ENCODE data around the gene PARD3B.
A peak's percentile ranks its signal among the peaks of the same experiment; 100 is the strongest.

PARD3B gene

GRCh38 chr2:204544961-204545860, at the start of gene PARD3B:
Gene PARD3B, plus strand, starts transcription at chr2:204545475. Its CDS starts 525 bp downstream, at chr2:204546000.
- DNase-seq (ENCODE audit: low read depth in 2 of 3, low spot score in 2 of 3), result peak in 1 of 3 experiments; percentile 9

- DNase-seq (ENCODE audit: low read depth in 2 of 3, low spot score in 2 of 3), result no peak
These were observed 48.5 kb upstream of the PARD3B start for GRCh38 chr2:204496779-204497178.

- DNase-seq (ENCODE audit: low read depth in 2 of 3, low spot score in 2 of 3), result no peak
These were observed 47.4 kb upstream of the PARD3B start for GRCh38 chr2:204497855-204498254.

GRCh38 chr2:204498291-204498690, 47.0 kb upstream of the PARD3B start:
- no peak for DNase-seq (ENCODE audit: low read depth in 2 of 3, low spot score in 2 of 3)

- DNase-seq (ENCODE audit: low read depth in 2 of 3, low spot score in 2 of 3), result no peak
These were observed 41.4 kb upstream of the PARD3B start for GRCh38 chr2:204503869-204504268.

GRCh38 chr2:204504594-204504993, 40.7 kb upstream of the PARD3B start:
- DNase-seq (ENCODE audit: low read depth in 2 of 3, low spot score in 2 of 3), result no peak

- no peak for DNase-seq (ENCODE audit: low read depth in 2 of 3, low spot score in 2 of 3)
These were observed 39.8 kb upstream of the PARD3B start for GRCh38 chr2:204505488-204505887.

GRCh38 chr2:204505946-204506345, 39.3 kb upstream of the PARD3B start:
- no peak for DNase-seq (ENCODE audit: low read depth in 2 of 3, low spot score in 2 of 3)

GRCh38 chr2:204507636-204508035, 37.6 kb upstream of the PARD3B start:
- no peak for DNase-seq (ENCODE audit: low read depth in 2 of 3, low spot score in 2 of 3)

GRCh38 chr2:204510709-204511420, 34.4 kb upstream of the PARD3B start:
- no peak for DNase-seq (ENCODE audit: low read depth in 2 of 3, low spot score in 2 of 3)

- no peak for DNase-seq (ENCODE audit: low read depth in 2 of 3, low spot score in 2 of 3)
These were observed 30.8 kb upstream of the PARD3B start for GRCh38 chr2:204514439-204514838.

- DNase-seq (ENCODE audit: low read depth in 2 of 3, low spot score in 2 of 3), result no peak
These were observed 29.9 kb upstream of the PARD3B start for GRCh38 chr2:204515416-204515815.

GRCh38 chr2:204517154-204517553, 28.1 kb upstream of the PARD3B start:
- DNase-seq (ENCODE audit: low read depth in 2 of 3, low spot score in 2 of 3), result no peak

- DNase-seq (ENCODE audit: low read depth in 2 of 3, low spot score in 2 of 3), result no peak
These were observed 15.3 kb upstream of the PARD3B start for GRCh38 chr2:204529795-204530463.

GRCh38 chr2:204530464-204530805, 14.8 kb upstream of the PARD3B start:
- no peak for DNase-seq (ENCODE audit: low read depth in 2 of 3, low spot score in 2 of 3)

GRCh38 chr2:204533629-204534370, 11.5 kb upstream of the PARD3B start:
- no peak for DNase-seq (ENCODE audit: low read depth in 2 of 3, low spot score in 2 of 3)

GRCh38 chr2:204535356-204535755, 9.9 kb upstream of the PARD3B start:
- no peak for DNase-seq (ENCODE audit: low read depth in 2 of 3, low spot score in 2 of 3)

GRCh38 chr2:204535764-204536163, 9.5 kb upstream of the PARD3B start:
- no peak for DNase-seq (ENCODE audit: low read depth in 2 of 3, low spot score in 2 of 3)

- no peak for DNase-seq (ENCODE audit: low read depth in 2 of 3, low spot score in 2 of 3)
These were observed 6.9 kb upstream of the PARD3B start for GRCh38 chr2:204538182-204539018.

- DNase-seq (ENCODE audit: low read depth in 2 of 3, low spot score in 2 of 3), result no peak
These were observed 6.3 kb upstream of the PARD3B start for GRCh38 chr2:204539019-204539385.
